KMS-11 (cell line): ENCODE results near the gene CCDC86.
A peak's percentile ranks its signal among the peaks of the same experiment; 100 is the strongest.

Source experiments
- H2AFZ ChIP-seq: fragments of 200-600 bp; sonication (generic); 2 replicates; pipeline ENCODE4 v1.6.1; 2016; ENCODE audit warnings: antibody characterized with exemption, mixed run types, low read depth
- H3K27ac ChIP-seq: fragments of 200-600 bp; sonication (generic); 2 replicates; pipeline ENCODE4 v1.6.1; 2016; ENCODE audit warnings: mild to moderate bottlenecking, mixed run types
- H3K27me3 ChIP-seq: fragments of 200-600 bp; sonication (generic); 2 replicates; pipeline ENCODE4 v1.6.1; 2017; ENCODE audit warnings: mild to moderate bottlenecking, low read depth, mixed run types, moderate library complexity; ENCODE audit not compliant: insufficient read depth
- H3K36me3 ChIP-seq: fragments of 200-600 bp; sonication (generic); 2 replicates; pipeline ENCODE4 v1.6.1; 2017; ENCODE audit warnings: mild to moderate bottlenecking, mixed run types; ENCODE audit not compliant: insufficient read depth
- H3K4me1 ChIP-seq: fragments of 200-600 bp; sonication (generic); 2 replicates; pipeline ENCODE4 v1.6.1; 2016; ENCODE audit warnings: mild to moderate bottlenecking, low read depth, mixed run types; ENCODE audit not compliant: poor library complexity, severe bottlenecking
- H3K4me2 ChIP-seq: fragments of 200-600 bp; sonication (generic); 2 replicates; pipeline ENCODE4 v1.7.0; 2016; ENCODE audit warnings: mild to moderate bottlenecking, mixed run types
- H3K4me3 ChIP-seq: fragments of 200-600 bp; sonication (generic); IDR thresholded peaks from 2 replicates; pipeline ENCODE4 v1.6.1; 2017; ENCODE audit warnings: low read depth, low read length, mixed read lengths; ENCODE audit not compliant: insufficient read depth
- H3K79me2 ChIP-seq: fragments of 200-600 bp; sonication (generic); 2 replicates; pipeline ENCODE4 v1.6.1; 2016; ENCODE audit warnings: low read depth, mixed run types; ENCODE audit not compliant: insufficient read depth
- H3K9ac ChIP-seq: fragments of 200-600 bp; sonication (generic); 2 replicates; pipeline ENCODE4 v1.6.1; 2016; ENCODE audit warnings: mild to moderate bottlenecking, mixed run types
- H4K20me1 ChIP-seq: fragments of 200-600 bp; sonication (generic); 2 replicates; pipeline ENCODE4 v1.6.1; 2016; ENCODE audit warnings: mild to moderate bottlenecking, mixed run types; ENCODE audit not compliant: insufficient read depth
- CTCF ChIP-seq: fragments of 200-600 bp; sonication (generic); conservative IDR thresholded peaks from 2 replicates; pipeline ENCODE4 v1.6.1; 2017; ENCODE audit warnings: low read depth, mild to moderate bottlenecking, antibody characterized with exemption, low read length, moderate library complexity, mixed read lengths

CCDC86 gene, protein sequence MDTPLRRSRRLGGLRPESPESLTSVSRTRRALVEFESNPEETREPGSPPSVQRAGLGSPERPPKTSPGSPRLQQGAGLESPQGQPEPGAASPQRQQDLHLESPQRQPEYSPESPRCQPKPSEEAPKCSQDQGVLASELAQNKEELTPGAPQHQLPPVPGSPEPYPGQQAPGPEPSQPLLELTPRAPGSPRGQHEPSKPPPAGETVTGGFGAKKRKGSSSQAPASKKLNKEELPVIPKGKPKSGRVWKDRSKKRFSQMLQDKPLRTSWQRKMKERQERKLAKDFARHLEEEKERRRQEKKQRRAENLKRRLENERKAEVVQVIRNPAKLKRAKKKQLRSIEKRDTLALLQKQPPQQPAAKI

GRCh38 chr11:60841797-60842667, at the start of gene CCDC86:
CCDC86 (plus strand) TSS chr11:60842113; CDS start chr11:60842125, 12 bp downstream.
- H3K36me3 ChIP-seq = no peaks in the 10 kb centered on the region
- H3K27me3 ChIP-seq = no peaks in the 10 kb centered on the region
- H2AFZ ChIP-seq = peak within 1 kb of the TSS; percentile 80
- peak within 1 kb of the TSS; percentile 92 for H3K9ac ChIP-seq
- peak within 1 kb of the TSS; percentile 93 for H3K4me2 ChIP-seq
- no peaks in the 10 kb centered on the region for H4K20me1 ChIP-seq
- no peak for TF ChIP-seq CTCF
- peaks cover 66% of the 10 kb centered on the region for H3K4me1 ChIP-seq
- H3K27ac ChIP-seq = peak within 1 kb of the TSS; percentile 72
- peaks cover 59% of the 10 kb centered on the region for H3K79me2 ChIP-seq
- H3K4me3 ChIP-seq = no peak within 1 kb of the TSS

DNA sequence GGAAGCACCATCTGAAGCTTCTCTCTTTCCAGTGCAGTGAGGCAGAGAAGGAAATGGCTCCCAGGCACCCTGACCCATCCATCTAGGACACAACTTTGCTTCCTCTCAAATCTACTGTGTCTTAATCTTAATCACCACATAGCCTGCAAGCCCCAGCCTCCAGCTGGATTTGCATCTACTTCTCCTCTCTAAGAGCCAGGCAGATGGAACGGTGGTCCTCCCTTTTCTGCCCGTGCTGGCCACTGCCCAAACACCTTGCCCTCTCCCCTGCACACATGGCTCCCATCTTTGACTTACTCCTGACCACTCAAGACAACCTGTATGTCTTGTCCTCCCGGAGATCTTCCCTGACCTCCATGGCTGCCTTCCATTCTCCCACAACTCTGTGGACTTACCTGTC, 49.4 kb upstream of the CCDC86 start:
- no peak overlapping the region for H3K4me3 ChIP-seq
- H3K27ac ChIP-seq = no peak overlapping the region
- H3K79me2 ChIP-seq = no peaks in the 10 kb centered on the region
- TF ChIP-seq CTCF = no peak
- H3K4me2 ChIP-seq = no peak overlapping the region
- no peaks in the 10 kb centered on the region for H3K4me1 ChIP-seq
- H3K9ac ChIP-seq = no peak overlapping the region
- no peaks in the 10 kb centered on the region for H4K20me1 ChIP-seq
- no peaks in the 10 kb centered on the region for H3K27me3 ChIP-seq
- H2AFZ ChIP-seq = no peak overlapping the region
- no peaks in the 10 kb centered on the region for H3K36me3 ChIP-seq

DNA sequence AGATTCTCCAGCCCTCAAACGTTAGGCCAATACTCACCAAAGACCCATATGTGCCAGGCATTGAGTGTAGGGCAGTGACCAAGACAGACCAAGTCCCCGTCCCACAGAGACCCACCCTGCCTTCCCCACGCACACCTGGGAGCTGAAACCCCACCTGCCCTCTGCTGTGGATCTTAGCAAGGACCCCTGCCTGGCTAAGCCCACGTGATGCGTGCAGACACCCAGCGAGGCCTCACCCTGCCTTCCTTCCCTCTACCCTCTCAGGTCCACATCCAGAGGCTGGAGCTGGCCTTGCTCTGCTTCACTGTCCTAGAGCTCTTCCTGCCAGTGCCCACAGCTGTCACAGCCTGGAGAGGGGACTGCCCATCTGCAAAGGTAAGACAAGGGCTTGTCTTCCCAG, 46.6 kb upstream of the CCDC86 start:
- Histone ChIP-seq H4K20me1 (no peaks in the 10 kb centered on the region), H3K4me1 (no peaks in the 10 kb centered on the region), H3K9ac (no peak overlapping the region), H3K4me3 (no peak overlapping the region), H3K27me3 (no peaks in the 10 kb centered on the region), H3K27ac (no peak overlapping the region), H2AFZ (no peak overlapping the region), H3K4me2 (no peak overlapping the region), H3K79me2 (no peaks in the 10 kb centered on the region), H3K36me3 (no peaks in the 10 kb centered on the region)
- TF ChIP-seq CTCF = no peak

GRCh38 chr11:60797846-60798630, 43.9 kb upstream of the CCDC86 start:
- Histone ChIP-seq H4K20me1 (no peaks in the 10 kb centered on the region), H3K4me3 (no peak overlapping the region), H2AFZ (no peak overlapping the region), H3K4me2 (no peak overlapping the region), H3K9ac (no peak overlapping the region), H3K4me1 (no peaks in the 10 kb centered on the region), H3K79me2 (no peaks in the 10 kb centered on the region), H3K36me3 (no peaks in the 10 kb centered on the region), H3K27ac (no peak overlapping the region), H3K27me3 (no peaks in the 10 kb centered on the region)
- no peak for TF ChIP-seq CTCF
